HepG2 (cell line): ENCODE measurements around the gene GFRA3. TPM values are rescaled to one million over a fixed set of nuclear protein-coding genes. Genes with fewer than 3 reads are reported as not detected.
A peak's percentile ranks its signal among the peaks of the same experiment; 100 is the strongest.

Source experiments
- ATAC-seq: fragments of 200-7000 bp; cut with Tn5 transposase; 3 replicates; pipeline ENCODE4 v1.9.1; 2020; ENCODE audit warnings: mild to moderate bottlenecking, moderate library complexity
- BruUV-seq: library from RNA; stranded (reverse); fragments of 400-500 nt; replicated peaks from 2 replicates; lab custom pipeline; 2021; lab: Mats Ljungman, UMichigan
- CTCF ChIA-PET: fragments of 300-600 bp; formaldehyde crosslinking; extraction: SDS; loops from one replicate; lab custom pipeline; 2021; ENCODE audit warnings: low total read pairs, inconsistent platforms, low intra/inter-chr PET ratio; lab: Yijun Ruan, JAX
- POLR2A ChIA-PET: fragments of 350-600 bp; sonication (Branson Sonifier 250); formaldehyde crosslinking; loops from one replicate; lab custom pipeline; 2020; ENCODE audit warnings: antibody characterized with exemption, inconsistent platforms; lab: Yijun Ruan, JAX
- DNase-seq: peaks from one replicate; pipeline ENCODE4 v3.0.0-alpha.2; 2015; ENCODE audit warnings: low spot score
- FAIRE-seq: peaks from 3 replicates; lab custom pipeline; 2011; peaks lifted over from hg19 to GRCh38; lab: Jason Lieb, UNC
- H2AFZ ChIP-seq: one replicate; pipeline ENCODE4 v1.6.1; 2011; ENCODE audit warnings: low read length, inconsistent platforms
- H3K27ac ChIP-seq: fragments of 300-600 bp; 3 replicates; pipeline ENCODE4 v1.8.0; 2011; ENCODE audit warnings: mixed run types, mild to moderate bottlenecking, mixed read lengths, low read length, inconsistent platforms; ENCODE audit not compliant: insufficient read depth; ENCODE audit errors: extremely low read length
- H3K27me3 ChIP-seq, 2 experiments: fragments of 200-600 bp in 1 of 2; 2 replicates in 1 of 2; 3 replicates in 1 of 2; pipeline versions ENCODE4 v1.6.0 to v1.8.0; 2011; ENCODE audit warnings: low read length in 2 of 2, mild to moderate bottlenecking in 2 of 2, moderate library complexity in 2 of 2, inconsistent platforms in 1 of 2; ENCODE audit not compliant: insufficient read depth in 2 of 2, control insufficient read depth in 1 of 2
- H3K36me3 ChIP-seq, 2 experiments: fragments of 200-600 bp in 1 of 2; replicated peaks in 1 of 2; 2 replicates in 1 of 2; 3 replicates in 1 of 2; pipeline versions ENCODE4 v1.5.1 to v1.8.0; 2011; ENCODE audit warnings: low read length in 2 of 2, inconsistent platforms in 1 of 2; ENCODE audit not compliant: insufficient read depth in 2 of 2, control insufficient read depth in 1 of 2
- H3K4me1 ChIP-seq: 2 replicates; pipeline ENCODE4 v1.5.1; 2012; ENCODE audit warnings: low read length, inconsistent platforms; ENCODE audit not compliant: insufficient read depth
- H3K4me2 ChIP-seq: 2 replicates; pipeline ENCODE4 v1.6.0; 2011; ENCODE audit warnings: low read depth, low read length, inconsistent platforms
- H3K4me3 ChIP-seq, 3 experiments: fragments of 200-600 bp in 1 of 3; sonication (generic), shearing (Covaris generic) in 1 of 3; replicated peaks in 1 of 3; 2 replicates each; pipeline ENCODE4 v1.5.1; 2011 to 2016; ENCODE audit warnings: low read length in 3 of 3, inconsistent platforms in 2 of 3, low read depth in 2 of 3, mild to moderate bottlenecking in 2 of 3, control low read depth in 1 of 3, mixed read lengths in 1 of 3; ENCODE audit not compliant: insufficient read depth in 1 of 3
- H3K79me2 ChIP-seq: one replicate; pipeline ENCODE4 v1.6.1; 2011; ENCODE audit warnings: low read length, inconsistent platforms; ENCODE audit not compliant: insufficient read depth
- H3K9ac ChIP-seq: 2 replicates; pipeline ENCODE4 v1.6.0; 2011; ENCODE audit warnings: mild to moderate bottlenecking, low read depth, low read length, inconsistent platforms; ENCODE audit not compliant: insufficient read depth
- H3K9me3 ChIP-seq: 2 replicates; pipeline ENCODE4 v1.5.1; 2012; ENCODE audit warnings: mild to moderate bottlenecking, low read length
- H4K20me1 ChIP-seq: 2 replicates; pipeline ENCODE4 v1.6.0; 2011; ENCODE audit warnings: inconsistent platforms, mild to moderate bottlenecking, low read length, moderate library complexity; ENCODE audit not compliant: insufficient read depth
- LCORL ChIP-seq, 2 experiments: fragments of 450-650 bp in 1 of 2; sonication (generic) in 1 of 2; formaldehyde crosslinking in 1 of 2; IDR thresholded peaks; 2 replicates each; pipeline versions ENCODE4 v1.5.0 to v1.6.1; 2017 to 2020; ENCODE audit warnings: antibody characterized with exemption in 1 of 2, missing genetic modification reagents in 1 of 2
- SALL1 ChIP-seq: sonication (generic); formaldehyde crosslinking; IDR thresholded peaks from 2 replicates; pipeline ENCODE4 v1.8.0; 2022; ENCODE audit warnings: mild to moderate bottlenecking, missing genetic modification reagents
- SOX6 ChIP-seq, 2 experiments: fragments of 450-650 bp in 1 of 2; sonication (generic) in 1 of 2; formaldehyde crosslinking in 1 of 2; IDR thresholded peaks; 2 replicates each; pipeline versions ENCODE4 v1.4.0 to v1.6.1; 2017 to 2020; ENCODE audit warnings: antibody characterized with exemption in 1 of 2, mild to moderate bottlenecking in 1 of 2, missing genetic modification reagents in 1 of 2
- ZNF558 ChIP-seq: sonication (generic); formaldehyde crosslinking; IDR thresholded peaks from 2 replicates; pipeline ENCODE4 v1.9.0; 2022; ENCODE audit warnings: mild to moderate bottlenecking, missing genetic modification reagents, borderline replicate concordance
- ZNF572 ChIP-seq: sonication (generic); formaldehyde crosslinking; IDR thresholded peaks from 2 replicates; pipeline ENCODE4 v1.5.1; 2020; ENCODE audit warnings: mild to moderate bottlenecking, missing genetic modification reagents
- WGBS: methylation state at CpG from one replicate; pipeline ENCODE4 v1.1.6; 2017; ENCODE audit warnings: low lambda C conversion rate; 5-methylcytosine and 5-hydroxymethylcytosine counted together
- in situ Hi-C: cut with HindIII; loops from 2 replicates; pipeline ENCODE4 v1.10.0; 2017; ENCODE audit warnings: low pct_unique_long_range_greater_than_20kb; ENCODE audit not compliant: extremely low pct_ligation_motif_present
- intact Hi-C: fragments of 100-400 bp; cut with micrococcal nuclease; formaldehyde crosslinking; loops from one replicate; pipeline ENCODE4 v1.10.0; 2022; ENCODE audit not compliant: unreplicated experiment
- polyA plus RNA-seq, 8 experiments: library from polyadenylated mRNA; depleted of rRNA in 3 of 8; stranded (reverse) in 7 of 8; unstranded in 1 of 8; fragments of >200 nt; fragmentation: Illumina TruSeq in 4 of 8; extraction: Trizol in 4 of 8; gene quantifications; 2 replicates each; pipeline versions ENCODE4 v1.2.1 to v1.2.3, GENCODE V29; 2011 to 2016; ENCODE audit warnings: low read depth in 4 of 8, missing spikeins in 1 of 8, mixed read lengths in 1 of 8; ENCODE audit not compliant: insufficient read depth in 1 of 8
- total RNA-seq, 5 experiments: library from RNA; depleted of rRNA; stranded (reverse); fragments of >200 nt; fragmentation: Illumina TruSeq; extraction: Trizol; gene quantifications; 2 replicates each; pipeline ENCODE4 v1.2.3, GENCODE V29; 2016; ENCODE audit warnings: low read depth in 1 of 5
- TF ChIP-seq, protein P1 (sequence below): IDR thresholded peaks from 2 replicates; pipeline ENCODE4 v1.4.0; 2020; ENCODE audit warnings: mild to moderate bottlenecking, missing genetic modification reagents
- TF ChIP-seq, protein P2 (sequence below): sonication (generic); formaldehyde crosslinking; IDR thresholded peaks from 2 replicates; pipeline ENCODE4 v1.5.1; 2020; ENCODE audit warnings: mild to moderate bottlenecking, missing genetic modification reagents, borderline replicate concordance

Gene GFRA3
- total and polyA plus RNA-seq, 2 of the 13 experiments (the other 11 are each of a cell fraction or from before 2014, with no cell fraction given): 0.27 to 0.30 TPM

DNA sequence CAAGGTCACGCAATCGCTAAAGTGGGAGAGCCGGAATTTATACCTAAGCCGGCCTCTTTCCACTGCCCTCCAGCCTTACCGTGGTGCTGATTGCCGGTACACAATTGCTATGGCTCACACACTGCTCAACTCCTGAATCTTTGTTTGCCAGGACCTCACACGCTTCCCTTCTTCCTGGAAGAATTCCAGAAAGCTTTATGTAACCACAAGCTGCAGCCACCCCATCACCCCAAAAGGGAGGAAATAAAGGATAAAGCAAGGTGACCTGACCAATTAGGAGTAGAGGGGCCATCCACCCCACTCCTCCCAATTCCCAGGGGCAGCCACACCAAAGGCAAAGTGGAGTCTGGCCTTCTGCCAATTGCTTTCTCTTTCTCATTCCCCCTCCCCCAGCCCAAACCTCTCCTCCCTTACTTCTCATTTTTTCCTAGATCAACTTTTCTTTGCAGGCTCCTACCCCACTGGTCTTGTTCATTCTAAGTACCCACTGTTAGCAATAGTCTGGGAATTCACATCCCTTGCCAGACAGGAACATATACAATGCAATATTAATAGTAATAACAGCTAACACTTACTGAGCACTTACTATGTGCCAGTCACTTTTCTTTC, 43.3 kb downstream of the GFRA3 start:
- peak; percentile 86 for ATAC-seq
- POLR2A ChIA-PET: no interaction called here

More for the DNA sequence above, 43.3 kb downstream of the GFRA3 start:
- Histone ChIP-seq H3K79me2 (no peaks in the 10 kb centered on the region), H3K9ac (no peak overlapping the region), H3K9me3 (peaks cover 14% of the 10 kb centered on the region; the same call in 1 of the 2 replicates), H3K4me1 (peaks cover 28% of the 10 kb centered on the region), H3K4me2 (peak overlapping the region; percentile 40), H3K27me3 (no peaks in the 10 kb centered on the region), H4K20me1 (no peaks in the 10 kb centered on the region), H3K4me3 (peak overlapping the region in 1 of 3 experiments; percentile 4; a peak in 1 of 6 replicates), H3K27ac (no peak overlapping the region), H3K36me3 (no peaks in the 10 kb centered on the region), H2AFZ (no peak overlapping the region)
- FAIRE-seq: peak; percentile 28
- peak; percentile 18 for DNase-seq
- in situ Hi-C loops (no loop called here), intact Hi-C loops (no loop called here)
- no TSS peak for BruUV-seq
- TF ChIP-seq, protein P1, sequence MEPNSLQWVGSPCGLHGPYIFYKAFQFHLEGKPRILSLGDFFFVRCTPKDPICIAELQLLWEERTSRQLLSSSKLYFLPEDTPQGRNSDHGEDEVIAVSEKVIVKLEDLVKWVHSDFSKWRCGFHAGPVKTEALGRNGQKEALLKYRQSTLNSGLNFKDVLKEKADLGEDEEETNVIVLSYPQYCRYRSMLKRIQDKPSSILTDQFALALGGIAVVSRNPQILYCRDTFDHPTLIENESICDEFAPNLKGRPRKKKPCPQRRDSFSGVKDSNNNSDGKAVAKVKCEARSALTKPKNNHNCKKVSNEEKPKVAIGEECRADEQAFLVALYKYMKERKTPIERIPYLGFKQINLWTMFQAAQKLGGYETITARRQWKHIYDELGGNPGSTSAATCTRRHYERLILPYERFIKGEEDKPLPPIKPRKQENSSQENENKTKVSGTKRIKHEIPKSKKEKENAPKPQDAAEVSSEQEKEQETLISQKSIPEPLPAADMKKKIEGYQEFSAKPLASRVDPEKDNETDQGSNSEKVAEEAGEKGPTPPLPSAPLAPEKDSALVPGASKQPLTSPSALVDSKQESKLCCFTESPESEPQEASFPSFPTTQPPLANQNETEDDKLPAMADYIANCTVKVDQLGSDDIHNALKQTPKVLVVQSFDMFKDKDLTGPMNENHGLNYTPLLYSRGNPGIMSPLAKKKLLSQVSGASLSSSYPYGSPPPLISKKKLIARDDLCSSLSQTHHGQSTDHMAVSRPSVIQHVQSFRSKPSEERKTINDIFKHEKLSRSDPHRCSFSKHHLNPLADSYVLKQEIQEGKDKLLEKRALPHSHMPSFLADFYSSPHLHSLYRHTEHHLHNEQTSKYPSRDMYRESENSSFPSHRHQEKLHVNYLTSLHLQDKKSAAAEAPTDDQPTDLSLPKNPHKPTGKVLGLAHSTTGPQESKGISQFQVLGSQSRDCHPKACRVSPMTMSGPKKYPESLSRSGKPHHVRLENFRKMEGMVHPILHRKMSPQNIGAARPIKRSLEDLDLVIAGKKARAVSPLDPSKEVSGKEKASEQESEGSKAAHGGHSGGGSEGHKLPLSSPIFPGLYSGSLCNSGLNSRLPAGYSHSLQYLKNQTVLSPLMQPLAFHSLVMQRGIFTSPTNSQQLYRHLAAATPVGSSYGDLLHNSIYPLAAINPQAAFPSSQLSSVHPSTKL: peak; percentile 31; the same call in 1 of the 2 replicates
- no peak for TF ChIP-seq ZNF558 (CRISPR knock-in tag)
- no peak for TF ChIP-seq LCORL (IDR thresholded peaks at IDR 0.05)
- 0 out of 2 replicates have a peak, but pooled peaks have one; percentile 20 for TF ChIP-seq LCORL (CRISPR knock-in tag; IDR thresholded peaks at IDR 0.05)
- TF ChIP-seq, protein P2, sequence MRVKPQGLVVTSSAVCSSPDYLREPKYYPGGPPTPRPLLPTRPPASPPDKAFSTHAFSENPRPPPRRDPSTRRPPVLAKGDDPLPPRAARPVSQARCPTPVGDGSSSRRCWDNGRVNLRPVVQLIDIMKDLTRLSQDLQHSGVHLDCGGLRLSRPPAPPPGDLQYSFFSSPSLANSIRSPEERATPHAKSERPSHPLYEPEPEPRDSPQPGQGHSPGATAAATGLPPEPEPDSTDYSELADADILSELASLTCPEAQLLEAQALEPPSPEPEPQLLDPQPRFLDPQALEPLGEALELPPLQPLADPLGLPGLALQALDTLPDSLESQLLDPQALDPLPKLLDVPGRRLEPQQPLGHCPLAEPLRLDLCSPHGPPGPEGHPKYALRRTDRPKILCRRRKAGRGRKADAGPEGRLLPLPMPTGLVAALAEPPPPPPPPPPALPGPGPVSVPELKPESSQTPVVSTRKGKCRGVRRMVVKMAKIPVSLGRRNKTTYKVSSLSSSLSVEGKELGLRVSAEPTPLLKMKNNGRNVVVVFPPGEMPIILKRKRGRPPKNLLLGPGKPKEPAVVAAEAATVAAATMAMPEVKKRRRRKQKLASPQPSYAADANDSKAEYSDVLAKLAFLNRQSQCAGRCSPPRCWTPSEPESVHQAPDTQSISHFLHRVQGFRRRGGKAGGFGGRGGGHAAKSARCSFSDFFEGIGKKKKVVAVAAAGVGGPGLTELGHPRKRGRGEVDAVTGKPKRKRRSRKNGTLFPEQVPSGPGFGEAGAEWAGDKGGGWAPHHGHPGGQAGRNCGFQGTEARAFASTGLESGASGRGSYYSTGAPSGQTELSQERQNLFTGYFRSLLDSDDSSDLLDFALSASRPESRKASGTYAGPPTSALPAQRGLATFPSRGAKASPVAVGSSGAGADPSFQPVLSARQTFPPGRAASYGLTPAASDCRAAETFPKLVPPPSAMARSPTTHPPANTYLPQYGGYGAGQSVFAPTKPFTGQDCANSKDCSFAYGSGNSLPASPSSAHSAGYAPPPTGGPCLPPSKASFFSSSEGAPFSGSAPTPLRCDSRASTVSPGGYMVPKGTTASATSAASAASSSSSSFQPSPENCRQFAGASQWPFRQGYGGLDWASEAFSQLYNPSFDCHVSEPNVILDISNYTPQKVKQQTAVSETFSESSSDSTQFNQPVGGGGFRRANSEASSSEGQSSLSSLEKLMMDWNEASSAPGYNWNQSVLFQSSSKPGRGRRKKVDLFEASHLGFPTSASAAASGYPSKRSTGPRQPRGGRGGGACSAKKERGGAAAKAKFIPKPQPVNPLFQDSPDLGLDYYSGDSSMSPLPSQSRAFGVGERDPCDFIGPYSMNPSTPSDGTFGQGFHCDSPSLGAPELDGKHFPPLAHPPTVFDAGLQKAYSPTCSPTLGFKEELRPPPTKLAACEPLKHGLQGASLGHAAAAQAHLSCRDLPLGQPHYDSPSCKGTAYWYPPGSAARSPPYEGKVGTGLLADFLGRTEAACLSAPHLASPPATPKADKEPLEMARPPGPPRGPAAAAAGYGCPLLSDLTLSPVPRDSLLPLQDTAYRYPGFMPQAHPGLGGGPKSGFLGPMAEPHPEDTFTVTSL: 0 out of 2 replicates have a peak, but pooled peaks have one; percentile 20
- peak; percentile 33; the same call in 1 of the 2 replicates for TF ChIP-seq SALL1 (CRISPR knock-in tag)
- no peak for TF ChIP-seq ZNF572
- no peak for TF ChIP-seq SOX6 (IDR thresholded peaks at IDR 0.05)
- 0 out of 2 replicates have a peak, but pooled peaks have one; percentile 16 for TF ChIP-seq SOX6 (CRISPR knock-in tag; IDR thresholded peaks at IDR 0.05)
- WGBS: 0% methylated on average over 7 of the region's 7 CpGs
- CTCF ChIA-PET: no interaction called here
